ENCODE data around the gene PHYHIPL. TPM values are rescaled to one million over a fixed set of nuclear protein-coding genes. Genes with fewer than 3 reads are reported as not detected.

Gene PHYHIPL
- total and polyA plus RNA-seq, 2 of the 8 experiments (the other 6 are each of a cell fraction or from before 2014, with no cell fraction given), result 0.23 to 0.48 TPM

DNA sequence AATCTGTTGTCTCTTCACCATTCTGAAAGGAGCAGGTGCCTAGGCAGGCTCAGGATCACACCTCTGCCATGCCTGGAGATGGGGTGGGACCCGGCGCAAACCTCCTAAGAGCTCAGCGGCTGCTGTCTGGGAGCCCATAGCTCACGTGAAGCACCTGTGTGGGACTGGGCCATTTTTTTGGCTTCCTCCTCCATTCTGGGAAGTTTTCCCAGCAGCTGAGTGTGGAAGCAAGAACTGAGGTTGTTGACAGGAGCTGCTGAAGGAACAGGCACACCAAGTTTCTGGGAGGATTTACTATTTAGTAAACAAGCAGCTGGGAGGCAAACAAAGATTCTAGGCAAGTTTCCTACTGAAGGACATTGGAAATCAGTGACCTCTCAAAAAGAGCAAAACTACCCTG lies 108.6 kb downstream of the PHYHIPL start:
- ChIA-PET CTCF (ENCODE audit: partially characterized antibody) (interaction anchor here (1.0 kb wide), 1 partner anchor 71 kb away, joined by 3 read pairs; no protein-coding TSS in a partner anchor), POLR2A (ENCODE audit: partially characterized antibody) (no interaction called here)
- no peak overlapping the region for H3K9ac ChIP-seq (replicated peaks in 1 of 4; ENCODE audit: extremely low read depth in 1 of 4, low read depth in 3 of 4, low read length in 3 of 4)
- H3K36me3 ChIP-seq (ENCODE audit: control insufficient read depth in 2 of 4, insufficient read depth in 4 of 4, low read length in 3 of 4), result no peaks in the 10 kb centered on the region
- 75% methylated on average over 4 of the region's 4 CpGs; no CpG with 5 or more reads in 1 of the 2 experiments for WGBS, 2 experiments (ENCODE audit: extremely low coverage in 1 of 2, insufficient coverage in 1 of 2, insufficient read length in 1 of 2, insufficient replicate concordance in 2 of 2, low coverage in 1 of 2, low lambda C conversion rate in 2 of 2, missing lambda C conversion rate in 1 of 2)
- no peak overlapping the region for H2AFZ ChIP-seq (ENCODE audit: low read length)
- peaks cover 3 to 8% (median 6%) of the 10 kb centered on the region in 4 experiments; a peak in 4 of 7 replicates for H3K4me1 ChIP-seq (replicated peaks in 1 of 4; ENCODE audit: control insufficient read depth in 3 of 4, insufficient read depth in 4 of 4, low read length in 3 of 4)
- H2AK5ac ChIP-seq (ENCODE audit: low read depth, low read length), result no peak overlapping the region
- no peaks in the 10 kb centered on the region for H4K20me1 ChIP-seq (replicated peaks in 1 of 2; ENCODE audit: control insufficient read depth in 1 of 2, insufficient read depth in 2 of 2, low read length in 2 of 2)
- no peaks in the 10 kb centered on the region for H3K79me1 ChIP-seq (ENCODE audit: low read depth, low read length)
- no peak overlapping the region for H2BK120ac ChIP-seq (replicated peaks; ENCODE audit: low read depth, low read length)
- H3K4me2 ChIP-seq (ENCODE audit: insufficient read depth in 1 of 2, low read depth in 2 of 2, low read length in 2 of 2), result no peak overlapping the region
- no peak overlapping the region for H3K18ac ChIP-seq (ENCODE audit: extremely low read depth, low read length)
- H3K23ac ChIP-seq (ENCODE audit: insufficient read length), result no peak overlapping the region
- FAIRE-seq (no peak), DNase-seq (ENCODE audit: low read depth in 1 of 2, low spot score in 2 of 2) (no peak)
- no peaks in the 10 kb centered on the region for H3K27me3 ChIP-seq (replicated peaks in 1 of 4; ENCODE audit: control insufficient read depth in 3 of 4, extremely low read depth in 1 of 4, insufficient read depth in 3 of 4, low read length in 3 of 4)
- H3K14ac ChIP-seq (ENCODE audit: insufficient read length), result no peak overlapping the region
- no peak overlapping the region for H2BK15ac ChIP-seq (ENCODE audit: low read length)
- no peak overlapping the region for H2BK5ac ChIP-seq (ENCODE audit: low read depth, low read length)
- H3K4ac ChIP-seq (replicated peaks; ENCODE audit: insufficient read length, low read depth, low read length), result no peak overlapping the region
- TF ChIP-seq SAP30 (IDR thresholded peaks at IDR 0.05; ENCODE audit: insufficient read depth, insufficient replicate concordance, low read length) (no peak), RBBP5 (IDR thresholded peaks at IDR 0.05; ENCODE audit: borderline replicate concordance, low read depth, low read length) (no peak), CHD2 (IDR thresholded peaks at IDR 0.05; ENCODE audit: low read length) (no peak), TEAD4 (IDR thresholded peaks at IDR 0.05; ENCODE audit: low read depth, low read length) (no peak), PHF8 (conservative IDR thresholded peaks at IDR 0.05; ENCODE audit: low read depth, low read length) (no peak), SUZ12 (IDR thresholded peaks at IDR 0.05; ENCODE audit: low read length) (no peak), SIX5 (IDR thresholded peaks at IDR 0.05; ENCODE audit: low read depth, low read length) (no peak), RXRA (IDR thresholded peaks at IDR 0.05; ENCODE audit: insufficient read depth, low read depth, low read length) (no peak), BCL11A (IDR thresholded peaks at IDR 0.05; ENCODE audit: low read depth in 2 of 2, low read length in 2 of 2) (no peak)
- peak overlapping the region; percentile 43; the same call in 1 of the 2 replicates for H2BK20ac ChIP-seq (ENCODE audit: low read length)
- H4K91ac ChIP-seq (replicated peaks; ENCODE audit: insufficient read length, low read length), result no peak overlapping the region
- no peaks in the 10 kb centered on the region for H3K9me3 ChIP-seq (ENCODE audit: insufficient read depth in 2 of 2, low read depth in 1 of 2, low read length in 1 of 2)
- H3K56ac ChIP-seq (replicated peaks; ENCODE audit: insufficient read length, low read depth, low read length), result no peak overlapping the region
- peaks cover 7% of the 10 kb centered on the region; the same call in 1 of the 2 replicates for H3K23me2 ChIP-seq (ENCODE audit: low read depth, low read length)
- no peaks in the 10 kb centered on the region for H3K79me2 ChIP-seq (ENCODE audit: control insufficient read depth in 1 of 2, insufficient read depth in 2 of 2, low read length in 2 of 2)
- no peak overlapping the region for H2BK12ac ChIP-seq (ENCODE audit: low read depth, low read length)
- H4K8ac ChIP-seq (ENCODE audit: extremely low read depth, insufficient read depth, low read length), result no peak overlapping the region
- H4K5ac ChIP-seq (ENCODE audit: insufficient read length, low read depth, low read length), result no peak overlapping the region
- no peak overlapping the region for H3K27ac ChIP-seq (ENCODE audit: low read depth, low read length)
- no peak overlapping the region for H3K4me3 ChIP-seq (ENCODE audit: extremely low read depth in 1 of 4, insufficient read depth in 2 of 4, low read depth in 3 of 4, low read length in 4 of 4)
